GM20000 (cell line): ENCODE results near the gene CRTAP.
"Not testable (repeated sequence)": the region's sequence is repeated elsewhere in the genome, so short reads cannot be mapped to it uniquely, and the experiment has no call there.

Source experiments
- DNase-seq: peaks from one replicate; pipeline ENCODE4 v3.0.0; 2012; ENCODE audit warnings: low spot score
- CTCF ChIP-seq: IDR thresholded peaks from 2 replicates; pipeline ENCODE4 v1.5.1; 2012; ENCODE audit warnings: mild to moderate bottlenecking, control low read depth; ENCODE audit errors: extremely low read depth, missing control alignments

CRTAP gene

GRCh38 chr3:33075995-33076394 lies 37.8 kb upstream of the CRTAP start:
- TF ChIP-seq CTCF = no peak
- DNase-seq = no peak

- no peak for TF ChIP-seq CTCF
- no peak for DNase-seq
Observed at GRCh38 chr3:33076952-33077351, 36.9 kb upstream of the CRTAP start.

- DNase-seq = no peak
- no peak for TF ChIP-seq CTCF
Observed at GRCh38 chr3:33077976-33078375, 35.8 kb upstream of the CRTAP start.

- not testable (repeated sequence) for DNase-seq
Observed at GRCh38 chr3:33079813-33080212, 34.0 kb upstream of the CRTAP start.

- no peak for DNase-seq
- no peak for TF ChIP-seq CTCF
Observed at GRCh38 chr3:33081812-33082211, 32.0 kb upstream of the CRTAP start.

- TF ChIP-seq CTCF = no peak
- no peak for DNase-seq
Observed at GRCh38 chr3:33083958-33084357, 29.9 kb upstream of the CRTAP start.

- TF ChIP-seq CTCF = no peak
- no peak for DNase-seq
Observed at GRCh38 chr3:33088691-33089090, 25.1 kb upstream of the CRTAP start.

- no peak for TF ChIP-seq CTCF
- DNase-seq = no peak
Observed at GRCh38 chr3:33089515-33089914, 24.3 kb upstream of the CRTAP start.
